ENCODE data around the gene OSBPL5. TPM values are rescaled to one million over a fixed set of nuclear protein-coding genes. Genes with fewer than 3 reads are reported as not detected.
"Not testable (repeated sequence)": the region's sequence is repeated elsewhere in the genome, so short reads cannot be mapped to it uniquely, and the experiment has no call there.

OSBPL5 gene
- total RNA-seq, 1 donor from 2014 or later, result 1.6 TPM

GRCh38 chr11:3087821-3088800 is 77.0 kb downstream of the OSBPL5 start:
- intact Hi-C loops (cut with micrococcal nuclease), result no loop called here

- intact Hi-C loops (cut with micrococcal nuclease), result no loop called here
Observed at GRCh38 chr11:3087373-3087772, 77.7 kb downstream of the OSBPL5 start.

- intact Hi-C loops (cut with micrococcal nuclease), result no loop called here
Observed at GRCh38 chr11:3086671-3087150, 78.4 kb downstream of the OSBPL5 start.

GRCh38 chr11:3086114-3086513 is 79.0 kb downstream of the OSBPL5 start:
- intact Hi-C loops (cut with micrococcal nuclease), result no loop called here

GRCh38 chr11:3085052-3085451 is 80.1 kb downstream of the OSBPL5 start:
- intact Hi-C loops (cut with micrococcal nuclease), result no loop called here

- intact Hi-C loops (cut with micrococcal nuclease), result no loop called here
Observed at GRCh38 chr11:3083321-3083720, 81.8 kb downstream of the OSBPL5 start.

- intact Hi-C loops (cut with micrococcal nuclease), result no loop called here
Observed at GRCh38 chr11:3081386-3081751, 83.7 kb downstream of the OSBPL5 start.

- intact Hi-C loops (cut with micrococcal nuclease), result no loop called here
Observed at GRCh38 chr11:3080733-3081385, 84.3 kb downstream of the OSBPL5 start.

- intact Hi-C loops (cut with micrococcal nuclease), result no loop called here
Observed at GRCh38 chr11:3080104-3080503, 85.0 kb downstream of the OSBPL5 start.

GRCh38 chr11:3077846-3078440 is 87.2 kb downstream of the OSBPL5 start:
- intact Hi-C loops (cut with micrococcal nuclease), result no loop called here

- intact Hi-C loops (cut with micrococcal nuclease), result no loop called here
Observed at GRCh38 chr11:3077189-3077836, 87.8 kb downstream of the OSBPL5 start.

- intact Hi-C loops (cut with micrococcal nuclease), result no loop called here
Observed at GRCh38 chr11:3074912-3075589, 90.1 kb downstream of the OSBPL5 start.

GRCh38 chr11:3073029-3073435 is 92.1 kb downstream of the OSBPL5 start:
- intact Hi-C loops (cut with micrococcal nuclease), result no loop called here

- intact Hi-C loops (cut with micrococcal nuclease), result no loop called here
Observed at GRCh38 chr11:3069425-3069824, 95.7 kb downstream of the OSBPL5 start.

GRCh38 chr11:3066308-3066707 is 98.8 kb downstream of the OSBPL5 start:
- intact Hi-C loops (cut with micrococcal nuclease), result not testable (repeated sequence)

- intact Hi-C loops (cut with micrococcal nuclease), result not testable (repeated sequence)
Observed at GRCh38 chr11:3064709-3065108, 100.4 kb downstream of the OSBPL5 start.

GRCh38 chr11:3063876-3064275 is 101.2 kb downstream of the OSBPL5 start:
- intact Hi-C loops (cut with micrococcal nuclease), result not testable (repeated sequence)

GRCh38 chr11:3063432-3063831 is 101.7 kb downstream of the OSBPL5 start:
- intact Hi-C loops (cut with micrococcal nuclease), result not testable (repeated sequence)

GRCh38 chr11:3060436-3061025 is 104.6 kb downstream of the OSBPL5 start:
- intact Hi-C loops (cut with micrococcal nuclease), result no loop called here
